Measurements from ENCODE around the gene SLC35E3.

Gene SLC35E3

DNA sequence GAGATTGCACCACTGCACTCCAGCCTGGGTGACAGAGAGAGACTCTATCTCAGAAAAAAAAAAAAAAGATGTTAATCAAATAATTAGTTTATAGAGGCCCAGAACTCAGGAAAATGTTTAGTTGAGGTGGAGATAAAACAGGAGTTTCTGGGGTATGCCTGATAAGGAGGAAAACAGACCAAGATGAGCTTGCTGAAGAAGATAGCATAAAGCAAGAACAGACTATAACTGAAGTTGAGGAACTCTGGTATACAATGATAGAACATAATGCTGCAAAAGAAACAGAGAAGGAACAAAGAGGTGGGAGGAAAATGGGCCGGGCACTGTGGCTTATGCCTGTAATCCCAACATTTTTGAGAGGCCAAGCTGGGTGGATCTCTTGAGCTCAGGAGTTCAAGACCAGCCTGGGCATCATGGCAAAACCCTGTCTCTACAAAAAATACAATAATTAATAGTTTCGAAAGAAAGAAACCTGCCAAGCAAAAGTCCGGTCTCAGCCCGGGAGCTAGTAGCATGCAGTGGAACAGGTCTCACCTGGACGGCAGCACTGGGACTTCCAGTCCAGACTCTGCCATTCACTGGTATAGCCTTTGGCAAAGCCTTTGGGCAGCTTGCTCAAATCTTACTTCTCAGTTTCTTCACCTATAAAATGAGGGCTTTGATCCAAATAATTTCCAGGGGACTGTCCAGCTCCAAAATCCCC is 25.4 kb downstream of the SLC35E3 start:
- DNase-seq: no peak

DNA sequence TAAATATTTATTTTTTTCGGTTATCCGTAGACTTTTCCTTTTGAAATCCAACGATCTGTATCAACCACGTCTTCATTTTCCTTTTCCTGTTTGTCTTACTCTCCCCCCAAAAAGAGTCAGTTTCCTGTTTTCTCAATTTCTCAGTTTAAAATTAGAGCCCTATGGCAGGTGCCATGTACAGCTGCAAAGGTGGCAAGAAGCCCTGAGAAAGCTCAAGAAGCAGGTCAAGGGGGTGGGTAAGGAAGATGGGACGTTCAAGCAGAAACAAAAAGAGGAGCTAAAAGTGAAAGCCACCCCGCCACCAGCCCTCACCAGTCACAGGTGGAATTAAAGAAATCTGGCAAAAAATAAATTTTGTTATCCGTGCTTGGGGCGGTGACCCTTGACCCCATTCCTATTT is 26.7 kb downstream of the SLC35E3 start:
- DNase-seq: no peak

DNA sequence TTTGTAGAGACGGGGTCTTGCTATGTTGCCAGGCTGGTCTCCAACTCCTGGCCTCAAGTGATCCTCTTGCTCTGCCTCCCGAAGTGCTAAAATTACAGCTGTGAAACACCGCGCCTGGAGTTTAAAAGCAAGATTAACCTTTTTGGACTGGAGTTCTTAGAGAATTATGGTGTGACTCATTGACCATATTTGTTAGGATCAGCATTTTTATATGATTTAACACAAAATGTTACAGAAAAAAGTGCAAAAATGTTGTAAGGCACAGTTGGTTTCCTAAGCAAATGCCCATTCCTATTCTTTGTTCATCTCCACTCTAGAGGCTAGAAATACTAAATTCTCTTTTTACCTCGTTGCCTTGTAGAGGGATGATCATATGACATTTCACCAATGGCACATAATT is 27.6 kb downstream of the SLC35E3 start:
- DNase-seq: no peak

DNA sequence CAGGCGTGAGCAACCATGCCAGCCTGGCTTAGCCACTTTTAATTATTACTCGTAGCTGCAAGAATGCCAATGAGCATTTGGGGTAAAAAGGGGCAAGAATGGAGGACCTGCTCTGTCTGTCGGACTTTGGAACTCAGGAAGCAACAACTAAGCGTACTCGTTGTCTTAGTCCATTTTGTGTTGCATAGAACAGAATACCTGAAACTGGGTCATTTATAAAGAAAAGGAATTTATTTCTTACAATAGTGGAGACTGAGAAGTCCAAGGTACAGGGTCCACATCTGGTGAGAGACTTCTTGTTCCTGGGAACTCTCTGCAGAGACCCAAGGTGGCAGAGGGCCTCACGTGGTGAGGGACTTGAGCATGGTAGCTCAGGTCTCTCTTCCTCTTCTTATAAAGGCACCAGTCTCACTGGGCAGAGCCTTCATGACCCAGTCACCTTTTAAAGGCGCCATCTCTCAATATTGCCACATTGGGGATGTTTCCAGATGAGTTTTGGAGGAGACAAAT is 29.2 kb downstream of the SLC35E3 start:
- DNase-seq: no peak

DNA sequence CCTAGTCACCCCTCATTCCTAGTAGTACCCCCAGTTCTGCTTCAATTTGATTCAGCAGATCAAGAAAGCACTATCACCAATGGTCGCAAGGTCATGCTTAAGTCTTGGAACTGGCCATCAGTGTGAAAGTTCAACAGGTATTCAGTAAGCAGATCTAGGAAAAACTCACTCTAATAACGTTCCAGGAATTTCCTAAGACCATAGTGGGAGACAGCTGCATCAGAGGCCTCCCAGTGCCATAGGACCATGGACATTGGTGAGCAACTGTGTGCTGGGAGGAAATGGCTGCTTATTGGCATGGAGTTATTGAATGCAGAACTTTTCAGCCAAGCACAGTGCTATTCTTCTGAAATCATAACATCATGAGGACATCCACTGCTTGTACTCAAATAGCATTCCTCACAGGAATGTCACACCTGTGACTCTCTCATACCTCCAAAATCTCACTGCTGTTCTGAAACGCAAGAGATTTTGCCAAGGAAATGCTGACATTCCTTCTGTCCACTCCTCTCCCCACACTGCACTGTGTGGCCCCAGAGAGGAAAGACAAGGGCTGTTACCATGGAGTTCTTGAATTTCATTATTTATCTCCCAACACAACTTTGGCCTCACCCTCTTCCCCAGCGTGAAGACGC is 31.1 kb downstream of the SLC35E3 start:
- DNase-seq: no peak

DNA sequence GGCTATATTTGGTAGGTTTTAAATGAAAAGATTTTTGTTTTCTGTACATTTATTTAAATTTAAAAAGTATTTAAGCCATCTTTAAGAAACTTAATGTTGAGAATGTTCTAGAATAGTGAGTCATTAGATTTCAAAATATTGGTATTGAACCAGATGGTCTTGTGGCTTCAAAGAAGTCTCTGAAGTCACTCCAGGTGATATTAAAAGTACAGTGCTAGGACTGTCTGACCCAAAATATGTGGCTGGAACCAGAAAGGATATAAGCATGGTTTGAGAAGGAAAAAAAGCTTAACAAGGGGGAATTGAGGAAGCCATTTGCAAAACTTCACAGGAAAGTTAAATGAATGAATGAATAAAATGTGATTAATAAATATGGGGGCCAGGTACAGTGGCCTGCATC is 33.3 kb downstream of the SLC35E3 start:
- DNase-seq: no peak

DNA sequence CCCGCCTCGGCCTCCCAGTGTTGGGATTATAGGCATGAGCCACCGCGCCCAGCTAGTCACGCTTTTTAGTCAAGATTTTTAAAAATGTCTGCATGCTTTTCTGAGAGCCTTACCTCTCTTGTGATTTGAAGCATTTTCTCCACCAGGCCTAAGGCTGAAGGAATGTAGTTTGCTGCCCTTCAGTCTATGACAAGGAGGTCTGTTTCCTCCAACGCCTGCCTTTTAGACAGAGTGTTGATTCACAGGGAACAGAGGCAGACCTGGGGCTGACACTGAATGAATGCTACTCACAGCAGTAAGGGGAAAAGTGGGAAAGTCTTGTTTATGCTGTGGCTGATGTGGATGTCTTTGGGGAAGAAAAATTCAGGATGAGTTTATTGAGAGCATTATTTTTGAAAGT is 34.8 kb downstream of the SLC35E3 start:
- no peak for DNase-seq

DNA sequence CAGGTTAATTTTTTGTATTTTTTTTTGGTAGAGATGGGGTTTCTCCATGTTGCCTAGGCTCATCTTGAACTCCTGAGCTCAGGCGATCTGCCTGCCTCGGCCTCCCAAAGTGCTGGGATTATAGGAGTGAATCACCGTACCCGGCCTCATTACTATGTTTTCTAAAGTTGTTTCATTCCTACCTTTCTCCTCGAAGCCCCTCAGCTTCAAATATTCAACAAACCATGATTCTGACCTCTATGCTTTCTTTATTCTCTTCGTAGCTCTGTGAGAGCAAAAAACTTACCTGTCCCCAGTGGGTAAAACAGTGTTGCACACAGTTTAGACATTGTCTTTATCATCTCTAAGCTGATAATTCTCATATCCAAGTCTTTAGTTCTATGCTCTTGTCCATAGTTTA is 35.8 kb downstream of the SLC35E3 start:
- no peak for DNase-seq

DNA sequence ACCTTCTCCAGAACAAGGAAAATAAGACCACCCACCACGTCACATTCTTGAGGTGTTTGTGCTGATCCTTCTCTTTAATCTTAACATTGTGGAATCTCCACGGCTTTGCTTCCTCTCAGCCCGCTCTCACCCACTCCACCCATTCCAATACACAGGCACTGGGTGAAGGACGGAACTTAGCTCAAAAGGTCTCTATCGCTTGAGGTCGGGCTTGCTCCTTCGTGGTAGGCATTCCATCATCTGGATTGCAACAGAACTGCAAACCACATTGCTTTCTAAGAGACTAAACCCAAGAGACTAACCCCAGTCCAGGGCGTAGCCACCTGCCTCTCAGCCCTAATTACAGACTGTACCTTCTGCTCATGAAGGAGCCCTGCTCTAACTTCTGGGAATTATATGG is 38.0 kb downstream of the SLC35E3 start:
- DNase-seq: no peak

DNA sequence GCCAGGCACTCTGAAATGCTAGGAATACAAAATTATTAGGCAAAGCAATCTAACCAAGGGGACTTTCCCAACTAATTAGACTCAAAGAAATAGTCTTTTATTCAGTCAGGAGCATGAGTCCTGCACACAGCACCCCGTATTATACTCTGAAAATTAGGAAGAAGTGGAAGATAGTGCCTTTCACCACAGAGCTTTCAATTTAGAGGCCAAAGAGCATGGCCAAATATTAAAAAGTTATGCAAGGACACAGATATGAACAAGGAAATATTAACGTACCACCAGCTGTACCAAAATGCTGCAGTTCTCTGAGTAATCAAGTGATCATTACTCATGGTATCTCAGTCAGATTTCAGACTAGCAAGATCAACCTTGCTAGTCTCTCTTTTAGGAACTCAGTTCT is 39.4 kb downstream of the SLC35E3 start:
- DNase-seq: no peak

DNA sequence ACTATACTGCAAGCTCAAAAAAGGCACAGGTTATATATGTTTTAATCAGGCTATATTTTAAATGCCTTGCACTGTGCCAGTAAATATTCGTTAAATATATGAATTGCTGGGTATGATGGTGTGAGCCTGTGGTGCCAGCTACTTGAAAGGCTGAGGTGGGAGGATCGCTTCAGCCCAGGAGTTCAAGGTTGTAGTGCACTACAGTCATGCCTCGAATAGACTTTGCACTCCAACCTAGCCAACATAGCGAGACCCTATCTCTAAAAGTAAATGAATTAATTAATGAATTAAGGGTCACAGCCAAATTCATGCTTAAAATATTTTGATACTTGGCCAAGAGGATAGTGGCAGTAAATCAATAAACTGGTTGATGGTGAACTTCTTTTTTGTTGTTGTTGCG is 39.8 kb downstream of the SLC35E3 start:
- DNase-seq: no peak

DNA sequence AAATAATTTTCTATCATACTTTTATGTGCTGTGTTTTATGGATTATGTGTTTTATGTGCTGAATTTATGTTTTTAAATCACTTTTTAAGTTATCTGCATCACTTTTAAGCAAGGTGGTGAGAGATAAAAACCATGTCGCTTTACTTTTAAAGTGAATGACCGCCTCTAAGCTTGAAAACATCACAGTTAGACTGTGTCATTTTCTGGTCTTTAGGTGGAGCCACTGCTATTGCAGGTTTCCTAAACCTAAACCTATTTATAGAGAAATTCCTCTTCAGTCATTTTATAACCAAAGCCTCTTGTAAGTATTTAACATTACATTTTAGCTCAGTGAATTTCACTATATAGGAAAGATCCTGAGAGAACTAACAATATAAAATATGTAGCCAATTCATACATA is 41.0 kb downstream of the SLC35E3 start:
- DNase-seq: no peak

DNA sequence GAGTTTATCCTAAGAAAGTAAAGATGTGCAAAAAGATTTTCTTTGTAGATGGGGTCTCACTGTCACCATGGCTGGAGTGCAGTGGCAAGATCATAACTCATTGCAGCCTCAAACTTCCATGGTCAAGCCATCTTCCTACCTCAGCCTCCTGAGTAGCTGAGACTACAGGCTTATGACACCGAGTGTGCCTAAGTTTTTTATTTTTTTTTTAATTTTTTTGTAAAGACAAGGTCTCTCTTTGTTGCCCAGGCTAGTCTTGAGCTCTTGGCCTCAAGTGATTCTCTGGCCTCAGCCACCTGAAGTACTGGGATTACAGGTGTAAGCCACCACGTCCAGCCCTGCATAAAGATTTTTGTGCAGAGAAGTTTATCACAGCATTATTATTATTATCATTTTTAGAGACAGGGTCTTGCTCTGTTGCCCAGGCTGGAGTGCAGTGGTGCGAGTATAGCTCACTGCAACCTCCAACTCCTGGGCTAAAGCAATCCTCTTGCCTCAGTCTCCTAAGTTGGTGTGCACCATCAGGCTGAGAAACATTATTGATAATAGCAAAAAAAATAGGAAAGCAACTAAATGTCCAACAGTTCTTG is 42.7 kb downstream of the SLC35E3 start:
- DNase-seq: no peak

DNA sequence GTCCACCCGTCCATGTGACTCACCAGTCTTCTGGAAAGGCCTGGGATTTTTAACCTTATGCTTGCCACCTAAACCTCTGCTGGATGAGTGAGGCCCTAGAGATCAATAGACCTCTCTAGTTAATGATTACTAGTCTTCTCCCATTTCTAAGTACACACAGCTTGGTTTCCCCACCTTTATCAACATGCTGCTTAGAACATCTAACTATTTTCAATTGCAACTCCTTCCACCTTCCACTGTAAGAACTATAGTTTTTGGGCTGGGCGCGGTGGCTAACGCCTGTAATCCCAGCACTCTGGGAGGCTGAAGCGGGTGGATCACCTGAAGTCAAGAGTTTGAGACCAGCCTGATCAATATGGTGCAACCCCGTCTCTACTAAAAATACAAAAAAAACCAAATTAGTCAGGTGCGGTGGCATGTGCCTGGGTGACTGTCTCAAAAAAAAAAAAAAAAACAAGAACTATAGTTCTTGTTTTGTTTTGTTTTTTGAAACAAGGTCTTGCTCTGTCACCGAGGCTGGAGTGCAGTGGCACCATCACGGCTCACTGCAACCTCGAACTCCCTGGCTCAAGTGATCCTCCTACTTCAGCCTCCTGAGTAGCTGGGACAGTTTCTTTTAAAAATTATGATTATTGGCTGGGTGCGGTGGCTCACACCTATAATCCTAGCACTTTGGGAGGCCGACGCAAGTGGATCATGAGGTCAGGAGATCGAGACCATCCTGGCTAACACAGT is 43.3 kb downstream of the SLC35E3 start:
- no peak for DNase-seq

DNA sequence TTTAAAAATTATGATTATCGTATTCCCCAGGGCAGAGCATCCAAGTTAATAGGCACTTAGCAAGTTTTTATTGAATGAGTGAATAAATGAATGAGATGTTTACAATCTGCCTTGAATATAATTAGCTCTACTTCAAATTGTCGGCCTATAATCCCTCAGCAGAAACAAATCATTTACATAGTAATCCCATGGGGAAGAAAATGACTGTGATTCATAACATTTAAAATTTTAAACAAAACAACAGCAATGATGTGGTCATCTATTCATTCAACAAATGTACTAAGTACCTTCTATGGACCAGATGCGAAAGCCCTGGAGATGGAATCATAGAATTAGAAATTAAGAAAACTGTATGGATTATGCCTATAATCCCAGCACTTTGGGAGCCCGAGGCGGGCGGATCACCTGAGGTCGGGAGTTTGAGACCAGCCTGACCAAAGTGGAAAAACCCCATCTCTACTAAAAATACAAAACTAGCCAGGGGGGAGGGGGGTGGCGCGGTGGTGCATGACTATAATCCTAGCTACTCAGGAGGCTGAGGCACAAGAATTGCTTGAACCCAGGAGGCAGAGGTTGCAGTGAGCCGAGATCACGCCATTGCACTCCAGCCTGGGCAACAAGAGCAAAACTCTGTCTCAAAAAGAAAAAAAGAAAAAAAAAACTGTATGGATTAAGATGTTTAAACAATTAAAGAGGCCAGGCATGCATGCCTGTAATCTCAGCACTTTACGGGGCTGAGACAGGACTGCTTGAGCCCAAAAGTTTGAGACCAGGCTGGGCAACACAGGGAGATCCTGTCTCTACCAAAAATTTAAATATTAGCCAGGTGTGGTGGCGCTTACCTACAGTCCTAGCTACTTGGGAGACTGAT is 44.3 kb downstream of the SLC35E3 start:
- no peak for DNase-seq

DNA sequence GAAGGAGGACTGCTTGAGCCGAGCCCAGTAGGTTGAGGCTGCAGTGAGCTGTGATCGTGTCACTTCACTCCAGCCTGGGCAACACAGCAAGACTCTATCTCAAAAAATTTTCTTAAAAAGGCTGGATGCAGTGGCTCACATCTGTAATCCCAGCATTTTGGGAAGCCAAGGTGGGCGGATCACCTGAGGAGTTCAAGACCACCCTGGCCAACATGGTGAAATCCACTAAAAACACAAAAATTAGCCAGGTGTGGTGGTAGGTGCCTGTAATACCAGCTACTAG is 44.9 kb downstream of the SLC35E3 start:
- DNase-seq: no peak

DNA sequence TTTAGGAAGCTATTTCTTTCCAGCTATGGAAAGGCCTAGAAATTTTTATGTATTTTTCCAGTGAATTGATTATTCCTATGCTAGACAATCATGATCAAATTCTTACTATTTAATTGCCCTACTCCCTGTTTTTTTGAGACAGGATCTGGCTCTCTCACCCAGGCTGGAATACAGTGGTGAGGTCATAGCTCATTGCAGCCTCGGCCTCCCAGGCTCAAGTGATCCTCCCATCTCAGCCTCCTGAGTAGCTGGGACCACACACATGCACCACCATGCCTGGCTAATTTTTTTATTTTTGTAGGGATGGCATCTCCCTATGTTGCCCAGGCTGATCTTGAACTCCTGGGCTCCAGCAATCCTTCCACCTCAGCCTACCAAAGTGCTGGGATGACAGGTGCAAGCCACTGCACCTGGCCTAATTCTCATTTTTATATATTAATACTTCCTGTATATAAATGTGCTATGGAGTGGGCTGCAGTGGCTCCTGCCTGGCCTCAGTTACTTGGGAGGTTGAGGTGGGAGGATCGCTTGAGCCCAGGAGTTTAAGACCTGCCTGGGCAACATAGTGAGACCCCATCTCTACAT is 46.0 kb downstream of the SLC35E3 start:
- DNase-seq: no peak

DNA sequence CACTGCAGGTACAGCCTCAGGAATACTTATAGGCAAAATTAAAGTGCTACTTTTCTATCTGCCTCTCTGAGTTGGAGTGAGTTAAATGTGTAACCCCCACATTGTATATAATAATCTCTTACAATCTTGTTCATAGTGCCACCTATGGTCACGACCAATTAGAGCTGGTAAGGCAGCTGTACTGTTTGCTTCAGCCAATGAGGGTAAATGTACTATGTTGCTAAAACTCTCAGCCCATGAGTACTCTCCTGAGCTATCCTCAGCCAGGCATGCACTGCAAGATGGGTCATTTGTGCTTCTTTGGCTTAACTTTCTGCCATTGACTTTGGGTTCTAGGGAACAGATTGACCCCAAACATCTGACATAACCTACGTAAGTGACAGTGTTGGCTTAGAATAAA is 47.0 kb downstream of the SLC35E3 start:
- DNase-seq: no peak

DNA sequence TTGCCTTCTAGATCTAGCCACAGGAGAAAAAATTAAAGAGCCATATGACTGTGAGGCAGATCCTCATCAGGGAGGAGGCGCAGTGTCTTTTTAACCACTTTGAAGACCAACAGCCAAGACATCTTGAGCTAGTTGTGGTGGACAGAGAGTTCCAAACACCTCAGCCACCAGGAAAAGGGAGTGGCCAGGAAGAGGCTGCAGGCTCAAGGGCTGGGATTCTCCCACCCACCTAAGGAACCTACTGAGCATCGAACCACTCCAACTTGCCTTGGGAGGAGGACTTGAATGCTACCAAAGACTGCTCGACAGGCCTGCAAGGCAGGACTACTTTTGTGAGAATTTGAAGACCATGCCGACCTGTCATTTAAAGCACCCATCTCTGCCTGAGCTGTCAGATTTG is 47.5 kb downstream of the SLC35E3 start:
- no peak for DNase-seq

DNA sequence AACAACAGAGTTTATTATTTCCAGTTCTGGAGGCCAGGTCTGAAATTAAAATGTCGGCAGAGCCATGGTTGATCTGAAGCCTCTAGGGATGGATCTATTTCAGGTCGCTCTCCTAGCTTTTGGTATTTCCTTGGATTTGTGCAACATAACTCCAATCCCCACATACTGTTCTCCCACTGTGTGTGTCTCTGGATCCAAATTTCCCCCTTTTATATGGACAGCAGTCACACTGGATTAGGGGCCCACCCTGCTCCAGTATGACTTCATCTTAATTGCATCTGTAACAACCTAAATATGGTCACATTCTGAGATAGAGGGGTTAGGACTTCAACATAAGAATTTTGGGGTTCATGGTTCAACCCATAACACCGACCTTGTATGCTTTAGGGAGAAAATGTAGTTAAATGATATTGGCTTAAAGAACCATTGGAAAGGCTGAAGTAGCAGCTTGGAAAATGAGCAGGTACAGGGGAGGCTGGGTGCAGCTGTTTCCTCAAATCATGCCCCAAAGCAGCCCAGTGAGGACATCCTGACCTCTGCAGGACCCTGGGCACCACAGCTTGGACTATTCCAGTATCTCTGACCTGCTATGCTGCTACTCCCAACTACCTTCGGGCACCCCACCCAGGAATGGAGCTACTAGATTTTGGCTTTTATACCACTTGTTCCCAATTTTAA is 48.1 kb downstream of the SLC35E3 start:
- DNase-seq: no peak

DNA sequence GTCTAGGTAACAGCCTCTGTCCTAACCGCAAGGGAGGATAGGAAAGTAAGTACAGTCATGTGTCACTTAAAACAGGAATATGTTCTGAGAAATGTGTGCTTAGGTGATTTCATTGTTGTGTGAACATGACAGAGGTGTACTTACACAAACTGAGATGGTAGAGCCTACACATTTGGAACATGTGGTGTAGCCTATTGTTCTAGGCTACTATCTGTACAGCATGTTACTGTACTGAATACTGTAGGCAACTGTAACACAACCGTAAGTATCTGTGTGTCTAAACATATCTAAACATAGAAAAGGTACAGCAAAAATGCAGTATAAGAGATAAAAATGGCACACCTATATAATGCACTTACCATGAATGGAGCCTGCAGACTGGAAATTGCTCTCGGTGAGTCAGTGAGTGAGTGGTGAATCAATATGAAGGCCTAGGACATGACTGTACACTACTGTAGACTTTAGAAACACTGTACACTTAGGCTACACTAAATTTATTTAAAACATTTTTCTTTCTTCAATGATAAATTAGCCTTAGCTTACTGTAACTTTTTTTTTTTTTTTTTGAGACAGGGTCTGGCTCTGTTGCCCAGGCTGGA is 48.8 kb downstream of the SLC35E3 start:
- no peak for DNase-seq

DNA sequence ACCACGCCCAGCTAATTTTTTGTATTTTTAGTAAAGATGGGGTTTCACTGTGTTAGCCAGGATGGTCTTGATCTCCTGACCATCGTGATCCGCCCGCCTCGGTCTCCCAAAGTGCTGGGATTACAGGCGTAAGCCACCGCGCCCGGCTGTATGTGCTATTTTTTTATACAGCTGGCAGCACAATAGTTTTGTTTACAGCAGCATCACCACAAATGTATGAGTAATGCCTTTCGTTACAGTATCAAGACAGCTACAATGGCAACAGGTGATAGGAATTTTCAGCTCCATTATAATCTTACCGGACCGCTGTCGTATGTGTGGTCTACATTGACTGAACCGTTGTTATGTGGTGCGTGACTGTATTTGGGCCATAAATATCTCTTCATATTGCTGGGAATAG is 50.4 kb downstream of the SLC35E3 start:
- no peak for DNase-seq
